NB4 (cell line): Measurements from ENCODE around the gene PRKACB.

Experiments
- DNase-seq: peaks from one replicate; pipeline ENCODE4 v3.0.0; 2010; ENCODE audit warnings: low read depth
- H3K4me3 ChIP-seq: one replicate; pipeline ENCODE4 v1.5.1; 2011; ENCODE audit warnings: mild to moderate bottlenecking, low read depth, low read length, moderate library complexity
- CTCF ChIP-seq: IDR thresholded peaks from one replicate; pipeline ENCODE4 v1.5.1; 2012; ENCODE audit warnings: low read depth, low read length
- MAX ChIP-seq: IDR thresholded peaks from 2 replicates; pipeline ENCODE4 v1.6.1; 2011; ENCODE audit warnings: low read depth, low read length
- MYC ChIP-seq: IDR thresholded peaks from 2 replicates; pipeline ENCODE4 v1.6.1; 2011; ENCODE audit warnings: low read depth, low read length
- POLR2A ChIP-seq: IDR thresholded peaks from 2 replicates; pipeline ENCODE4 v1.6.1; 2011; ENCODE audit warnings: mild to moderate bottlenecking; ENCODE audit not compliant: insufficient read length; ENCODE audit errors: extremely low read depth

PRKACB gene

GRCh38 chr1:84163123-84163931 is 19.3 kb downstream of the PRKACB start:
- no peak for DNase-seq
- no peak overlapping the region for H3K4me3 ChIP-seq
- TF ChIP-seq CTCF (no peak), MYC (no peak), POLR2A (no peak), MAX (no peak)

GRCh38 chr1:84164161-84164560 is 20.1 kb downstream of the PRKACB start:
- no peak for DNase-seq
- TF ChIP-seq MYC (no peak), CTCF (no peak), MAX (no peak), POLR2A (no peak)
- no peak overlapping the region for H3K4me3 ChIP-seq

- TF ChIP-seq MYC (no peak), MAX (no peak), POLR2A (no peak), CTCF (no peak)
- H3K4me3 ChIP-seq = no peak overlapping the region
- no peak for DNase-seq
These were observed 20.5 kb downstream of the PRKACB start for GRCh38 chr1:84164567-84165021.

- TF ChIP-seq CTCF (no peak), POLR2A (no peak), MAX (no peak), MYC (no peak)
- H3K4me3 ChIP-seq = no peak overlapping the region
- DNase-seq = no peak
These were observed 21.5 kb downstream of the PRKACB start for GRCh38 chr1:84165601-84166000.

GRCh38 chr1:84166797-84167196 is 22.7 kb downstream of the PRKACB start:
- DNase-seq = no peak
- no peak overlapping the region for H3K4me3 ChIP-seq
- no peak for TF ChIP-seq MAX

- no peak overlapping the region for H3K4me3 ChIP-seq
- TF ChIP-seq MYC = no peak
- TF ChIP-seq CTCF = no peak
- TF ChIP-seq MAX = no peak
- no peak for TF ChIP-seq POLR2A
- DNase-seq = no peak
These were observed 24.7 kb downstream of the PRKACB start for GRCh38 chr1:84168783-84169182.
